K562 (cell line): ENCODE results near the gene INHBC. TPM values are rescaled to one million over a fixed set of nuclear protein-coding genes. Genes with fewer than 3 reads are reported as not detected.
A peak's percentile ranks its signal among the peaks of the same experiment; 100 is the strongest.

Source experiments
- ATAC-seq: fragments of 200-7000 bp; cut with Tn5 transposase; 3 replicates; pipeline ENCODE4 v1.9.1; 2020; ENCODE audit warnings: moderate library complexity
- BruUV-seq: library from RNA; stranded (reverse); fragments of 400-500 nt; replicated peaks from 2 replicates; lab custom pipeline; 2021; lab: Mats Ljungman, UMichigan
- CTCF ChIA-PET: fragments of 300-600 bp; formaldehyde crosslinking; extraction: SDS; loops from one replicate; lab custom pipeline; 2021; ENCODE audit warnings: low intra/inter-chr PET ratio; lab: Yijun Ruan, JAX
- POLR2A ChIA-PET: fragments of 300-600, 350-650 bp; sonication (Branson Sonifier 250); formaldehyde crosslinking; extraction: SDS; loops from one replicate; lab custom pipeline; 2021; ENCODE audit warnings: antibody characterized with exemption, inconsistent platforms; lab: Yijun Ruan, JAX
- DNase-seq, 4 experiments: peaks; one replicate each; pipeline versions ENCODE4 v3.0.0 to v3.0.0-alpha.2; 2011 to 2018; ENCODE audit warnings: low spot score in 3 of 4, mixed read lengths in 3 of 4; ENCODE audit errors: extremely low read depth in 1 of 4
- FAIRE-seq: peaks from 2 replicates; lab custom pipeline; 2011; peaks lifted over from hg19 to GRCh38; lab: Jason Lieb, UNC
- H2AFZ ChIP-seq: 2 replicates; pipeline ENCODE4 v1.6.0; 2011; ENCODE audit warnings: low read depth, low read length, control low read depth, inconsistent platforms
- H3K27ac ChIP-seq: fragments of 200-600 bp; 3 replicates; pipeline ENCODE4 v1.8.0; 2011; ENCODE audit warnings: low read depth, mild to moderate bottlenecking, control low read depth, inconsistent platforms, low read length, moderate library complexity, mixed read lengths; ENCODE audit errors: extremely low read depth
- H3K27me3 ChIP-seq, 2 experiments: fragments of 300-600 bp in 1 of 2; 2 replicates in 1 of 2; 3 replicates in 1 of 2; pipeline versions ENCODE4 v1.6.0 to v1.8.0; 2011; ENCODE audit warnings: inconsistent platforms in 2 of 2, low read length in 2 of 2, mild to moderate bottlenecking in 1 of 2, mixed read lengths in 1 of 2, moderate library complexity in 1 of 2; ENCODE audit not compliant: control insufficient read depth in 2 of 2, insufficient read depth in 2 of 2
- H3K36me3 ChIP-seq: fragments of 300-600 bp; 3 replicates; pipeline ENCODE4 v1.8.0; 2011; ENCODE audit warnings: mild to moderate bottlenecking, low read length, inconsistent platforms; ENCODE audit not compliant: control insufficient read depth, insufficient read depth
- H3K4me1 ChIP-seq, 2 experiments: fragments of 200-600 bp in 1 of 2; replicated peaks in 1 of 2; 2 replicates in 1 of 2; 3 replicates in 1 of 2; pipeline versions ENCODE4 v1.5.1 to v1.8.0; 2011; ENCODE audit warnings: inconsistent platforms in 2 of 2, low read length in 2 of 2, mild to moderate bottlenecking in 1 of 2, mixed read lengths in 1 of 2, moderate library complexity in 1 of 2; ENCODE audit not compliant: control insufficient read depth in 2 of 2, insufficient read depth in 2 of 2
- H3K4me2 ChIP-seq: 2 replicates; pipeline ENCODE4 v1.6.1; 2011; ENCODE audit warnings: low read length, control low read depth, inconsistent platforms, mixed read lengths; ENCODE audit not compliant: insufficient read depth
- H3K4me3 ChIP-seq: fragments of 200-600 bp; sonication (generic), shearing (Covaris generic); 2 replicates; pipeline ENCODE4 v1.5.1; 2016; ENCODE audit warnings: control low read depth, inconsistent platforms
- H3K79me2 ChIP-seq: fragments of 200-600 bp; 3 replicates; pipeline ENCODE4 v1.8.0; 2011; ENCODE audit warnings: low read length, inconsistent platforms; ENCODE audit not compliant: control insufficient read depth, insufficient read depth
- H3K9ac ChIP-seq, 2 experiments: 2 replicates each; pipeline versions ENCODE4 v1.6.0 to v1.6.1; 2011; ENCODE audit warnings: low read depth in 2 of 2, low read length in 2 of 2, control low read depth in 1 of 2, inconsistent platforms in 1 of 2, mild to moderate bottlenecking in 1 of 2, mixed read lengths in 1 of 2; ENCODE audit not compliant: insufficient read depth in 1 of 2
- H3K9me1 ChIP-seq: one replicate; pipeline ENCODE4 v1.6.0; 2011; ENCODE audit warnings: inconsistent platforms, mild to moderate bottlenecking, low read length, moderate library complexity; ENCODE audit not compliant: control insufficient read depth, insufficient read depth
- H3K9me3 ChIP-seq: replicated peaks from 2 replicates; pipeline ENCODE4 v1.5.1; 2011; ENCODE audit warnings: low read depth, low read length, inconsistent platforms; ENCODE audit not compliant: control insufficient read depth, insufficient read depth
- H4K20me1 ChIP-seq: replicated peaks from 2 replicates; pipeline ENCODE4 v1.6.1; 2011; ENCODE audit warnings: low read length, inconsistent platforms, mixed read lengths; ENCODE audit not compliant: control insufficient read depth, insufficient read depth
- AFF1 ChIP-seq, 2 experiments: fragments of 450-650 bp; IDR thresholded peaks; 2 replicates each; pipeline ENCODE4 v1.6.1; 2018; ENCODE audit warnings: mild to moderate bottlenecking in 2 of 2, low read depth in 1 of 2; ENCODE audit not compliant: partially characterized antibody in 2 of 2
- AFF4 ChIP-seq: sonication (generic); formaldehyde crosslinking; IDR thresholded peaks from 2 replicates; pipeline ENCODE4 v1.8.0; 2023; ENCODE audit warnings: mild to moderate bottlenecking, missing genetic modification reagents
- ARID1B ChIP-seq: fragments of 450-650 bp; IDR thresholded peaks from 2 replicates; pipeline ENCODE4 v1.6.1; 2016; ENCODE audit warnings: antibody characterized with exemption, mild to moderate bottlenecking, inconsistent platforms
- HDAC2 ChIP-seq: fragments of 450-650 bp; IDR thresholded peaks from 2 replicates; pipeline ENCODE4 v1.6.1; 2016; ENCODE audit warnings: mild to moderate bottlenecking
- NR2C2 ChIP-seq, 2 experiments: fragments of 200-800 bp in 1 of 2; sonication (Bioruptor generic) in 1 of 2; sonication (generic) in 1 of 2; formaldehyde crosslinking in 1 of 2; IDR thresholded peaks; 2 replicates each; pipeline versions ENCODE4 v1.6.1 to v1.8.0; 2016 to 2022; ENCODE audit warnings: mild to moderate bottlenecking in 1 of 2, missing compliant biosample characterization in 1 of 2, missing genetic modification characterization in 1 of 2, missing genetic modification reagents in 1 of 2
- SMARCA5 ChIP-seq: fragments of 450-650 bp; IDR thresholded peaks from 2 replicates; pipeline ENCODE4 v1.6.1; 2016
- ZNF311 ChIP-seq: fragments of 250-450 bp; sonication (Bioruptor Pico); IDR thresholded peaks from 2 replicates; pipeline ENCODE4 v1.4.0; 2020; ENCODE audit warnings: mild to moderate bottlenecking, moderate library complexity
- WGBS: fragments of 100-300 bp; shearing (Covaris generic); methylation state at CpG from one replicate; pipeline ENCODE4 v1.1.6; 2016; ENCODE audit warnings: low coverage, mixed read lengths; ENCODE audit not compliant: insufficient coverage; ENCODE audit errors: missing lambda C conversion rate; 5-methylcytosine and 5-hydroxymethylcytosine counted together
- in situ Hi-C: fragments of 300-500 bp; cut with MboI; formaldehyde crosslinking; loops from 4 replicates; pipeline ENCODE4 v1.15.0; 2018; ENCODE audit warnings: inconsistent platforms, mixed read lengths
- intact Hi-C: fragments of 100-400 bp; cut with micrococcal nuclease; formaldehyde crosslinking; loops from 2 replicates; pipeline ENCODE4 v1.14.2; 2022
- polyA plus RNA-seq, 8 experiments: library from polyadenylated mRNA; depleted of rRNA in 4 of 8; stranded (reverse) in 5 of 8; unstranded in 3 of 8; fragments of >200 nt; fragmentation: Nextera tagmentation in 2 of 8; fragmentation: Illumina TruSeq in 1 of 8; extraction: Ambion mirVana in 2 of 8; extraction: Trizol in 1 of 8; gene quantifications; 2 replicates each; pipeline versions ENCODE4 v1.2.1 to v1.2.3, GENCODE V29; 2011 to 2014; ENCODE audit warnings: inconsistent platforms in 1 of 8, missing spikeins in 1 of 8
- total RNA-seq, 7 experiments: library from RNA; depleted of rRNA in 6 of 7; stranded (reverse); fragments of >200 nt in 6 of 7; fragmentation: Illumina TruSeq in 2 of 7; extraction: Trizol in 2 of 7; gene quantifications; 2 replicates each; pipeline versions ENCODE4 v1.2.1 to v1.2.3, GENCODE V29; 2011 to 2021; ENCODE audit warnings: low replicate concordance in 1 of 7

Gene INHBC
- total and polyA plus RNA-seq, 9 of the 15 experiments (the other 6 are each of a cell fraction or from before 2014, with no cell fraction given) = 0.07 to 0.24 (median 0.15) TPM; not detected in 4

DNA sequence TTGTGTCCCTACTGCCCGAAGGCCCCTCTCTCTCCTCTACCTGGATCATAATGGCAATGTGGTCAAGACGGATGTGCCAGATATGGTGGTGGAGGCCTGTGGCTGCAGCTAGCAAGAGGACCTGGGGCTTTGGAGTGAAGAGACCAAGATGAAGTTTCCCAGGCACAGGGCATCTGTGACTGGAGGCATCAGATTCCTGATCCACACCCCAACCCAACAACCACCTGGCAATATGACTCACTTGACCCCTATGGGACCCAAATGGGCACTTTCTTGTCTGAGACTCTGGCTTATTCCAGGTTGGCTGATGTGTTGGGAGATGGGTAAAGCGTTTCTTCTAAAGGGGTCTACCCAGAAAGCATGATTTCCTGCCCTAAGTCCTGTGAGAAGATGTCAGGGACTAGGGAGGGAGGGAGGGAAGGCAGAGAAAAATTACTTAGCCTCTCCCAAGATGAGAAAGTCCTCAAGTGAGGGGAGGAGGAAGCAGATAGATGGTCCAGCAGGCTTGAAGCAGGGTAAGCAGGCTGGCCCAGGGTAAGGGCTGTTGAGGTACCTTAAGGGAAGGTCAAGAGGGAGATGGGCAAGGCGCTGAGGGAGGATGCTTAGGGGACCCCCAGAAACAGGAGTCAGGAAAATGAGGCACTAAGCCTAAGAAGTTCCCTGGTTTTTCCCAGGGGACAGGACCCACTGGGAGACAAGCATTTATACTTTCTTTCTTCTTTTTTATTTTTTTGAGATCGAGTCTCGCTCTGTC, 22.3 kb downstream of the INHBC start (continued):
- TF ChIP-seq SMARCA5 = no peak

GRCh38 chr12:57458665-57459054, 24.1 kb downstream of the INHBC start:
- FAIRE-seq (no peak), ATAC-seq (no peak), DNase-seq (no peak)
- Histone ChIP-seq H3K27me3 (no peaks in the 10 kb centered on the region), H3K79me2 (peaks cover 20% of the 10 kb centered on the region; the same call in 2 of the 3 replicates), H3K27ac (peak overlapping the region; percentile 71), H3K36me3 (no peaks in the 10 kb centered on the region), H3K9me1 (no peaks in the 10 kb centered on the region), H3K9ac (peak overlapping the region; percentile 71 to 89), H3K4me1 (peaks cover 46 to 64% of the 10 kb centered on the region in 2 experiments), H4K20me1 (no peaks in the 10 kb centered on the region), H3K4me3 (peak overlapping the region; percentile 62), H3K4me2 (peak overlapping the region; percentile 91), H3K9me3 (no peaks in the 10 kb centered on the region), H2AFZ (peak overlapping the region; percentile 97)
- TSS peak; percentile 94 for BruUV-seq
- POLR2A ChIA-PET = interaction anchor here (0.6 to 1.7 kb wide), 18 partner anchors 11 to 323 kb away, joined by 3 to 8 read pairs (median 3); partner anchors contain the start of genes DDIT3 and SHMT2
- CTCF ChIA-PET = interaction anchor here (0.5 to 1.9 kb wide), 4 partner anchors 317 to 1697 kb away, joined by 3 to 8 read pairs (median 3); no protein-coding TSS in a partner anchor
- in situ Hi-C loops (no loop called here), intact Hi-C loops (loop anchor here (2.0 to 5.0 kb wide), 3 partner anchors 28 to 234 kb away; partner anchors contain the start of genes DDIT3 and OS9)
- 21% methylated on average over 3 of the region's 3 CpGs for WGBS
- TF ChIP-seq NR2C2 (CRISPR knock-in tag; IDR thresholded peaks at IDR 0.05) (no peak), NR2C2 (tag; IDR thresholded peaks at IDR 0.05) (peak; percentile 22; the same call in 1 of the 2 replicates), AFF4 (CRISPR knock-in tag) (0 out of 2 replicates have a peak, but pooled peaks have one; percentile 3), AFF1 (IDR thresholded peaks at IDR 0.05; ENCODE audit: low read depth in 1 of 2, partially characterized antibody in 2 of 2) (peak in 1 of 2 experiments; percentile 17), ZNF311 (CRISPR knock-in tag) (peak; percentile 49; the same call in 1 of the 2 replicates), ARID1B (no peak), HDAC2 (0 out of 2 replicates have a peak, but pooled peaks have one; percentile 11)
